Superior temporal gyrus (tissue), 1 donor: Measurements from ENCODE around the gene PVR.
"Not testable (repeated sequence)": the region's sequence is repeated elsewhere in the genome, so short reads cannot be mapped to it uniquely, and the experiment has no call there.

Experiments used
- DNase-seq: peaks from one replicate; pipeline ENCODE4 v3.0.0-alpha.2; 2016; ENCODE audit errors: extremely low spot score

PVR gene

DNA sequence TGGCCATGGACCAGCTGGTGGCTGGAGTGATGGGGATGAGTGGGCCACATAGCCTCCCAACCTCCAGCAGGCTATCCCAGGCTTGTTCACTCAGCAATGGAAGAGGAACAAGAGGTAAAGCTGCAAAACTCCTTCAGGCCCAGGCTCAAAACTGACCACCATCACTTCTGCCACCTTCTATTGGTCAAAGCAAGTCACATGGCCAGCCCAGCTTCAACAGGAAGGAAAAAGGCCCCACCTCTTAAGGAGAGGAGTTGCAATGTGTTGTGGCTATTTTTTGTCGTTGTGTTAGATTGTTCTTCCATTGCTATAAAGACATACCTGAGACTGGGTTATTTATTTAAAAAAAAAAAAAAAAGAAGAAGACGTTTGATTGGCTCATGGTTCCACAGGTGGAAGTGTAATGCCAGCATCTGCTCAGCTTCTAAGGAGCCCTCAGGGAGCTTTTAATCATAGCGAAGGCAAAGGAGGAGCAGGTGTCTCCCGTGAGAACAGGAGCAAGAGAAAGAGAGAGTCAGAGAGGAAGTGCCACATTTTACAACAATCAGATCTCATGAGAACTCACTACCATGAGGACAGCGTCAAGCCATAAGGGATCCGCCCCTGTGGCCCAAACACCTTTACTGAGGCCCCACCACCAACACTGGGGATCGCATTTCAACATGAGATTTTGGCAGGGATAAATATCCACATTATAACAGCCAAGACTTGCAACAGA, 24.9 kb upstream of the PVR start:
- DNase-seq: no peak

DNA sequence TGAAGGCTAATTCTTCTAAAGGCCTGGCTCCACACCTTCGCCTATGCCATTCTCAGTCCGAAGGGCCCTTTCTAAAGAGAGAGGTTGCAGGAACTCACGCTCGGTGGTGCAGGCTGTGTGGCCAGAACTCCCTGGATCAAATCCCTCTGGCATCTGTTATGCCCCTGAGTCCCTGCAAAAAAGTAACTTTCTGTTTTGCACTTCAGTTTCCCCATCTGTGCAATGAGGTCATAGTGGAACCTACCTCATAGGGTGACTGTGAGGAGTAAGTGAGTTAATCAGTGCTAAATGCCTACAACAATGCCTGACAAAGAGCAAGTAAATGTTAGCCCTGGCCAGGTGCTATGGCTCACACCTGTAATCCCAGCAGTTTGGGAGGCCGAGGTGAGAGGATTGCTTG, 23.0 kb upstream of the PVR start:
- DNase-seq: no peak

DNA sequence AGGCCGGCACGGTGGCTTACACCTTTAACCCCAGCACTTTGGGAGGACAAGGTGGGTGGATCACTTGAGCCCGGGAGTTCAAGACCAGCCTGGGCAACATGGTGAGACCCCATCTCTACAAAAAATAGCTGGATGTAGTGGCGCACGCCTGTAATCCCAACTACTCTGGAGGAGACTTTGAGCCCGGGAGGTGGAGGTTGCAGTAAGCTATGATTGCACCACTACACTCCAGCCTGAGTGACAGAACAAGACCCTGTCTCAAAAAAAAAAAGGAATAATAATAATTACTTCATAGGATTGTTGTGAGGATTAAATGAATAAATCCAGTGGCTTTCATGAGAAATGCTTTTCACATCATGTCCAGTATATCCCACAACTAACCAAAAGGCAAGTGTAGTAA, 22.3 kb upstream of the PVR start:
- no peak for DNase-seq

DNA sequence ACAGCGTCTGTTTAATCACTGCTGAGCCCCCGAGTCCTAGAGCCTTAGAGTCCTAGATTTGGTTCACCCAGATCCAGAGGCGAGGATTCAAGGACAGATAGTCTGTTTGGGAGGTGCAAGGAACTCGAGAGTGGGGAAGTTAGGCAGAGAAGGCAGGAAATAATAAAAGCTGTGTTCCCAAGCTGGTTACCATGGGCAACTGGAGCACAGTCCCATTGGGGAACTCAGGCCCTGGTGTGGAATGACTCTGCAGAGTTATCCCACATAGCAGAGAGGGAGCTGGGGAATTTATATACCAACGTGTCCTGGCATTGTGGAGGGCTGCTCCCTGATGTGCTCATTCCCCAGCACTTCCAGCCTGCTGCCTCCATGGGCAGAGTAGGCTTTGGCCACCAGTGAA, 20.6 kb upstream of the PVR start:
- no peak for DNase-seq

DNA sequence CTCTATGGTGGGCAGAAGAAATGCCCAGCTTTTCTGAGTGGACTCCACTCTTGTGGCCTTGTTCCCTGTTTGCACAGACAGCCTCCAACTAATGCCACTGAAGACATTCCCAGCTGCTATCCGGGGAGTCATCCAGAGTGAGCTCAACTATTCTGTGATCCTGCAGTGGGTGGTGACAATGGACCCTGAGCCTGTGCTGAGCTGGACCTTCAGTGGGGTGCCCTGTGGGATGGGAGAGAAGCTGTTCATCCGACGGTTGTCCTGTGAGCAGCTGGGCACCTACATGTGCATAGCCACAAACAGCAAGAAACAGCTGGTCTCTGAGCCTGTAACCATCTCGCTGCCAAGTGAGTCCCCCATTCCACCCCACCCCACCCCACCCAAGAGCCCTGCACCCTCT, 20.1 kb upstream of the PVR start:
- DNase-seq: no peak

DNA sequence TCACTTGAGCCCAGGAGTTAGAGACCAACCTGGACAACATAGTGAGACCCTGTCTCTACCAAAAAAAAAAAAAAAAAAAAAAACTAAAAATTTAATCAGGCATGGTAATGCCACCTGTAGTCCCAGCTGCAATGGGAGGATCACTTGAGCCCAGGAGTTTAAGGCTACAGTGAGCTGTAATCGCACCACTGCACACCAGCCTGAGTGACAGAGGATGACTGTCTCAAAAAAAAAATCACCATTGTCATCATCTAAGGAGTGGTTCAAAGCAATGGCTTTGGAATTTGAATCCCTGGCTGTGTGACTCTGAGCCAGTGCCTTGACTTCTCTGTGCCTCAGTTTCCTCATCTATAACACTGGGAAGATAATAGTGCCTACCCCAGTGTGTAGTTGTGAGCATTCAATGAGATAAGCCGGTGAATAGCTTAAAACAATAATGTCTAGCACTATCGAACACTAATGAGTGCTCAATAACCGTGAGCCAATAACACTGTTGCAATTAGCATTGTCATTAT, 18.8 kb upstream of the PVR start:
- DNase-seq: no peak

DNA sequence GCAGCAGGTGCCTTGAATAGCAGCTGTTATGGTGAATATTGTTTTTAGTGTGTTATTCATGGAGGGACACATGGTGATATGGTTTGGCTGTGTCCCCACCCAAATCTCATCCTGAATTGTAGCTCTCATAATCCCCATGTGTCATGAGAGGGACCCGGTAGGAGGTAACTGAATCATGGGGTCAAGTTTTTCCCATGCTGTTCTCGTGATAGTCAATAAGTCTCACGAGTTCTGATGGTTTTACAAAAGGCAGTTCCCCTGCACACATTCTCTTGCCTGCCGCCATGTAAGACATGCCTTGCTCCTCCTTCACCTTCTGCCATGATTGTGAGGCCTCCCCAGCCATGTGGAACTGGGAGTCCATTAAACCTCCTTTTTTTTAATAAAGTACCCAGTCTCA, 18.1 kb upstream of the PVR start:
- not testable (repeated sequence) for DNase-seq

DNA sequence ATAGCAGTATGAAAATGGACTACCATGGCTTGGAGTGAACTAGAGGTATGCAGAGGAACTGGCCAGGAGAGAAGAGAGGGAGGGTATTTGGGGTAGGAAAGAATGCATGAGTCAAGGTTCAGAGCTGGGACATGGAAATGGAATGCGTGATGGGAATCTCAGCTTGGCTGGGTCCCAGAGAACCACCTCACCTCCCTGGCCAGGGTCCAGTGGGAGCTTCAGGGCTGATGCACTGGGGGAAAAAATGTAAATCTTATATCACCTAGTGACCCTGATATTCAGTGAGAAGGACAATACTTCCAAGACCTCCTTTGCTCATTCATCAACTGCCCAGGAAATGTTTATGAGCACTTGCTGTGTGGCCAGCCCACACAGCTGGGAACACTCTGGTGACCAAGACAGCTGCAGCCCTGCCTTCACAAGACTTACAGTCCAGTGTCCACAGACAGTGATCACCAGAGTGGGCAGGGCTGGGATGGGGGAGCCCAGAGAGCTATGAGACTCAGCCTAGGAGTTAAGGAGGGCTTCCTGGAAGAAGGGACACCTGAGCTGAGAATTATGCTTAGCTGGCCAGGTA, 17.6 kb upstream of the PVR start:
- no peak for DNase-seq

DNA sequence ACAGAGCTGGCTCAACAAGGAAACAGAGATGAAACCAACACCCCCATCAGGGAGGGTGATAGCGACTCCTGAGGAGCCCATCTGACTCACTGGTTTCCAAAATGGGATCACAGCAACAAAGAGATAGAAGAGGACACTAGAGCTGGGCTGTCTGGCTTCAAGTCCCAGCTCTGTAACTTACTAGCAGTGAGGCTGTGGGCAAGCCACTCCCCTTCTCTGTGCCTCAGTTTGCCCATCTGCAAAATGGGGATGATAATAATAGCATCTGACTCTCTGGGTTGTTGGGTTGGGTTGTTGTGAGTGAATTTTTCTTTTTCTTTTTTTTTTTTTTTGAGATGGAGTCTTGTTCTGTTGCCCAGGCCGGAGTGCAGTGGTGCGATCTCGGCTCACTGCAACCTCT, 16.1 kb upstream of the PVR start:
- DNase-seq: no peak

DNA sequence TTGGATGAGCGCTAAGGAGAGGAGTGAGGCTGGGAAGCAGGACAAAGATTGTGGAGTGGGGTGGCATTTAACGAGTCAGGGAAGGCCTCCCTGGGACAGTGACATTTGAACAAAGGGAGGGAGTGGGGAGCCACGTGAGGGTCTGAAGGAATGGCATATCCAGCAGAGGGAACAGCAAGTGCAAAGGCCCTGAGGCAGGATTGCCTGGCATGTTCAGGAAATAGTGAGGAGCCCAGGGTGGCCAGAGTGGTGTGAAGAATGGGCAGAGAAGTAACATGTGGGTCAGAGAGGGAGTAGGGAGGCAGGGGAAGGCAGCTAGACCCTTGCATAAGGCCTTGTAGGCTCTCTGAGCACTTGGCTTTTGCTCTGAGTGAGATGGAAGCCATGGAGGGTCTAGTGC, 14.9 kb upstream of the PVR start:
- no peak for DNase-seq

DNA sequence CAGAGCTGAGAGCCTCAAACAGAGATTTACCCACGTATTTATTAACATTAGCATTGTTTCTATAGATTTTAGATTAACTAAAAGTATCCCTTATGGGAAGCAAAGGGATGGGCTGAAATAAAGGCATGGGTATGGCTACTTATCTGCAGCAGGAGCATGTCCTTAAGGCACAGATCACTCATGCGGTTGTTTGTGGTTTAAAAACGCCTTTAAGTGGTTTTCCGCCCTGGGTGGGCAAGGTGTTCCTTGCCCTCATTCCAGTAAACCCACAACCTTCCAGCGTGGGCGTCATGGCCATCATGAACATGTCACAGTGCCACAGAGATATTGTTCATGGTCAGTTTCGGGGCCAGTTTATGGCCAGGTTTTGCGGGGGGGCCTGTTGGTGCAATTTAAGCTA, 12.1 kb upstream of the PVR start:
- DNase-seq: not testable (repeated sequence)

DNA sequence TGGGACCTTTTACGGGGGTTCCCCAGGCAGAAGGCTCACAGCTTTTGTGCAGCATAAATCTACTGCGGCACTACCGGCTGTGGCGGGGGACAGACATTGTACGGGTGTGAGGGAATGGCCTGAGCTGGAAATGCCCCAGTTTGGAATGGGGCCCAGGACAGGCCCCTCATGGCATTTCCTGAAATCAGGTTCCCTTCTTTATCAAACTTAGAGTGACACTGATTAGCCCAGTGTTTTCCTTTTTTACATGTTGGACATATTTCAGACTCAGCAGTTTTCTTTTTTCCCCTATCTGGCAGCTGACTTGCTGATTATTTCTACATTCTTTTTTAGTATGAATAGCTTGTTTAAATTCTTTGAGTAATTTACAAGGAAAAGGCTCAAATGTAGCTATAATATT, 9.7 kb upstream of the PVR start:
- not testable (repeated sequence) for DNase-seq

DNA sequence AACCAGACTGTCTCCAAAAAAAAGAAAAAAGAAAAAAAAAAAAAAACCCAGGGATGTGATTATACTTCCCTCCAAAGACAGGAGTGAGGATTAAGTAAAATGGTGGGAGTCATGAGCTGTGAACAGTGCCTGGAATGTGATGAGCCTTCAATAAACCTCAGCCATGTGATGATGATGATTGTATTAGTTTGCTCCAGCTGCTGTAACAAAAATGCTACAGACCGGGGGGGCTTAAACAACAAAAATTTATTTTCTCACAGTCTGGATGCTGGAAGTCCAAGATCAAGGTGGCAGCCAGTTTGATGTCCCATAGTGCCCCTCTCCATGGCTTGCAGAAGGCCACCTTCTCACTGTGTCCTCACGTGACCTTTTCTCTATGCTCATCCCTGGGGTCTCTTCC, 8.9 kb upstream of the PVR start:
- no peak for DNase-seq

DNA sequence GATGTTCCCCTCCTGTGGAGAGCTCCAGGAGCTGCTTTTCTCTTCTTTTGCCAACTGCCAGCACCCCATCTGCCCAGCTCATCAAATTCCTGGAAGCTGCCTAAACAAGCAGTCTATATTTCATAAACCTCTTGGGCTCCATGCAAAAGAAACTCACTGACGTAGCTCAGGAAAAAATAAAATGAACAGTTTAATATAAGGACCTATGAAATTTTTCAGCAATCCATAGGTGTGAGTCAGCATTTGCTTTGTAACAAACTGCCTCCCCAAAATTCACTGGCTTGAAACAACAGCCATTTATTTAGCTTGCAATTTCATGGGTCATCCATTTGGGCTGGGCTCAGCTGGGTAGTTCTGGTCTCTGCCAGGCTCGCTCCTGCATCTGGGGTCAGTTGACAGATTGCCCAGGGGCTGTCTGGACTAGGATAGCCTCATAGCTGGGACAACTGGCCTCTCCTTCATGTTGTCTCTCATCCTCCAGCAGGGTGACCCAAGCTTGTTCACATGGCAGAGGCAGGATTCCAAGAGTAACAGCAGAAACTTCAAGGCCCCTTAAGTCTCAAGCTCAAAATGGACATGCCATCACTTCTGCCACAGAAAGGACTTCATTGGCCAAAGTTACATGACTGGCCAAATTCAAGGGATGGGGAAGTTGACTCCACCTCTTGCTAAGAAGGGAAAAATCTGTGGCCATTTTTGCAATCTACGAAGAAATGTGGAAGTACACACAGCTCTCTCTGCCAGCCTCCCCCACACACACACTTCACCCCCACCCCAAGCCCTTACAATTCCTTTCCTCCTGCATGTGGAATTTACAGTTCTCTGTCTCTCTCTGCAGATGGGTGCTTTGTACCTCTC, 7.9 kb upstream of the PVR start:
- no peak for DNase-seq

DNA sequence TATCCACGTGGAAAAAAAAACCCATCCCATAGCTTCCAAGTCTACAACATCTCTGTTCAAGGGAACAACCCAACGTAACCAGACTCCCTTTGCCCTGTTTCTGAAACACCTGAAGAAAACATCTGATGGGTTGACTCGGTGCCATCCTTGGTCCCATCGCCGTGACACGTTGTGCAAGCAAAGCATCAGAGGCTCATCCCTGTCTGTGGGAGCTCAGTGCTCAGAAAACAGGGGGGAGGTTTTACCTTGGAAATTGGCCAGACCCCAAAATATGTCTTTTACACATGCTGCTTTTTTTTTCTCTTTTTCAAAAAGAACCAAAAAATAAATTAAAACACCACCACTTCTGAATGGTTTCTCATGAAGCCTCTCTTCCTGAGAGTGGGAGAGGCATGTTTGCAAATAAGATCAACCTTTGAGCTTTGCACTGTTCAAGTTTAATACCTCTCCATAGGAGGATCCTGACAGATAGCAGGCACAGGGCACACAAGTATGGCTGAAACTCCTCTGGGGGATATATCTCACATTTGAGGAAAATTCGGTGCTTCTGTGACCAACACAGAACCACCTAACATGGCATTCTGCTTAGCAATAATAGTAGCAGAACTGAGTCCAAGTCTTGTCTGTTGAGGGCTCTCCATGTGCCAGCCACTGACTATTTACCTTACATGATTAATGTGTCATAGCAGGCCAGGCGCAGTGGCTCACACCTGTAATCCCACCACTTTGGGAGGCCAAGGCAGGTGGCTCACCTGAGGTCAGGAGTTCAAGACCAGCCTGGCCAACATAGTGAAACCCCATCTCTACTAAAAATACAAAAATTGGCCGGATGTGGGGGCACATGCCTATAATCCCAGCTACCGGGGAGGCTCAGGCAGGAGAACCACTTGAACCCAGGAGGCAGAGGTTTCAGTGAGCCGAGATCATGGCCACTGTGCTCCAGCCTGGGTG, 7.0 kb upstream of the PVR start:
- no peak for DNase-seq

DNA sequence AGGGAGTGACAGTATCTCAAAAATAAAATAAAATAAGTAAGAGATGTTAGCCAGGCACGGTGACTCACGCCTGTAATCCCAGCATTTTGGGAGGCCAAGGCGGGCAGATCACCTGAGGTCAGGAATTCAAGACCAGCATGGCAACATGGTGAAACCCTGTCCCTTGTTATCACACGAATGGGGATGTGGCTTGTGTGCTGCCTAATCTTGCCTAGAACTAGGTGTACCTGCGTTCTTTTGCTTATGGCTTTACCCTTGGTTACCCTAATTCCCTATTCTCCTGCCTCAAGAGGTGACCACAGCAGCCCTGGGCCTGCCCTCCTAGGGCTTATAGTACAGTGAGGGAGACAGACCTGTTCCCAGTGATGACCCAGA, 6.3 kb upstream of the PVR start:
- no peak for DNase-seq

DNA sequence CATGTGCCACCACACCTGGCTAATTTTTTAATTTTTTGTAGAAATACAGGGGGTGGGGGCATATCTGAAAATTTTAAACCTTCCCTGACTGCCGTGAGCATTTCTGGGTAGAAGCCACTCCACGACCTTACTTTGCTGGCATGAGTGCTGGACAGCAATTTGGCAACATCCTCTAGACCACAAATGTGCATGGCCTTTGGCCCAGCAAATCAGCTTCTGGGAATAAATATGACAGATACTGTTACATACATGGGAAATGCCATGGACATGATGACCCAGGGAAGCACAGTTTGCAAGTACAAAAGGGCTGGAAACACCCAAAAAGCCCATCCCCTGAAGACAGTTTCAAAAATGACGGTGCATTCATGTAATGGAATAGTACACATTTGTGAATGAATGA, 3.2 kb upstream of the PVR start:
- no peak for DNase-seq

DNA sequence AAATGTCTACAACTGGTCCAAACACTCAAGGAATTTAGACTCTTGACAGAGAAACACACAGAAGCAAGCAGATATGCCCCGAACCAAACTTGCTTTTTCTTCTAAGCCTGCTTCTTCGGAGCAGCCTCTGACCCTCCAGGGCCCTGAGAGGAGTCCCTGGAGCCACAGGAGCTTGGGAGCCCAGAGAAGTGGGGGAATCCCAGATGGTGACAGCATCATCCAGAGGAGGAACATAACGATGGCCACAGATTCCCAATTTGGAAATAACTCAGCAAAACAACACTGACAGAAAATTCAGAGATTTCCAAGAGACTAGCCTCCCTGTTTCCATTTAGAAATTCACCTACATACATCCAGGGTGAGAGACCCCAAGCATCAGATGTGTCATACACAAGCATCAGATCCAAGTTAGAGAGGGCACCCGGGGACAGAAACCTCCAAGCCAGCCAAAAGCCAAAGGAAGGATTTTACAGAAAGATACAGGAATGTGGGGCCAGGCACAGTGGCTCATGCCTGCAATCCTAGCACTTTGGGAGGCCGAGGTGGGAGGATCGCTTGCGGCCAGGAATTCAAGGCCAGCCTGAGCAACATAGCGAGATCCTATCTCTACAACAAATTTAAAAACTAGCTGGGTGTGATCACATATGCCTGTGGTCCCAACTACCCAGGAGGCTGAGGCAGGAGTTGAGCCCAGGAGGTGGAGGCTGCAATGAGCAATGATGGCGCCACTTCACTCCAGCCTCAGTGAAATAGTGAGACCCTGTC, 2.0 kb upstream of the PVR start:
- DNase-seq: no peak

DNA sequence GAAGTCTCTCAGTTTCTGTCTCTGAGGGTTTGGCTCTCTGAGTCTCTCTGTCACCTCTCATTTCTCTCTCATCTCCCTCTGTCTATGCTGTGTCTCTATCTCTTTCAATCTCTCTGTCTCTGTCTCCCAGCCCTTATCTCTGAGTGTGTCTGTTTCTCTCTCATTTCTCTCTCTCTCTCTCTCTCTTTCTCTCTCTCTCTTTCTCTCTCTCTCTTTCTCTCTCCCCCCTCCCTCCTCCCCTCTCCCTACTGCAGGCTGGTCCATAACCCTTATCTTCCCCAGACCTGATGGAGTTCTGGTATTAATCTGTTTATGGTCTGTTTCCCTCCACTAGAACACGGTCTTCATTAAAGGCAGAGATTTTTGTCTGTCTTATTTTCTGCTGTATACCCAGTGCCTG, 1.3 kb upstream of the PVR start:
- DNase-seq: no peak

DNA sequence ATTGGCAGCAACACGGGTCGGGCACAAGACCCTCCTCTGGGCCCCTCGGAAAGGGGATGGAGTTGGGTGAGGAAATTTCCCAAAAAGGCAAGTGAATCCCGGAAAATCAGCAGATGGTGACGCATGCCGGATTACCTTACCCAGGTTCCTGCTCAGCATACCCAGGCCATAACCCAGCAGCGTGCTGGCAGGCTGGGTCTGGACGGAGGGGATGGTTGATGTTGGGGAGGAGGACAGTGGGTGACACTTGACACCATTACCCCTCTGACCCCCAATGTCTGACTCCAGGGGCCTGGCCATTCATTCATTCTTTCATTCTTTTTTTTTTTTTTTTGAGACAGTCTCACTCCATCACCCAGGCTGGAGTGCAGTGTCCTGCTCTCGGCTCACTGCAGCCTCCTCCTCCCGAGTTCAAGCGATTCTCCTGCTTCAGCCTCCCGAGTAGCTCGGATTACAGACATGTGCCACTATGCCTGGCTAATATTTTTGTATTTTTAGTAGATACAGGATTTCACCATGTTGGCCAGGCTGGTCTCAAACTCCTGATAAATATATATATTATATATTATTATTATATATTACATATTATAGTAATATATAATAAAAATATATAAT, 799 bp downstream of the PVR start:
- no peak for DNase-seq
